ENCODE data around the gene STPG2.

The STPG2 gene

GRCh38 chr4:98092833-98093439 is 50.3 kb downstream of the STPG2 start:
- no peak for DNase-seq

- DNase-seq = no peak
Measured at GRCh38 chr4:98081936-98082335, 61.3 kb downstream of the STPG2 start.

- no peak for DNase-seq
Measured at GRCh38 chr4:98068495-98068894, 74.8 kb downstream of the STPG2 start.

- no peak for DNase-seq
Measured at GRCh38 chr4:98055800-98056501, 87.3 kb downstream of the STPG2 start.

- no peak for DNase-seq
Measured at GRCh38 chr4:98046665-98047064, 96.6 kb downstream of the STPG2 start.

- no peak for DNase-seq
Measured at GRCh38 chr4:98030059-98030458, 113.2 kb downstream of the STPG2 start.

GRCh38 chr4:98027827-98028226 is 115.4 kb downstream of the STPG2 start:
- DNase-seq = no peak

- DNase-seq = no peak
Measured at GRCh38 chr4:98026362-98026761, 116.9 kb downstream of the STPG2 start.

GRCh38 chr4:98006814-98007412 is 136.4 kb downstream of the STPG2 start:
- DNase-seq = no peak

GRCh38 chr4:98006060-98006459 is 137.2 kb downstream of the STPG2 start:
- no peak for DNase-seq

GRCh38 chr4:98000940-98001339 is 142.3 kb downstream of the STPG2 start:
- DNase-seq = no peak

- no peak for DNase-seq
Measured at GRCh38 chr4:97998203-97998602, 145.1 kb downstream of the STPG2 start.

GRCh38 chr4:97994765-97995465 is 148.4 kb downstream of the STPG2 start:
- no peak for DNase-seq

- DNase-seq = no peak
Measured at GRCh38 chr4:97990409-97990808, 152.9 kb downstream of the STPG2 start.

GRCh38 chr4:97987019-97987648 is 156.1 kb downstream of the STPG2 start:
- DNase-seq = no peak

- peak; percentile 11 for DNase-seq
Measured at GRCh38 chr4:97984545-97985131, 158.6 kb downstream of the STPG2 start.

GRCh38 chr4:97978791-97979488 is 164.3 kb downstream of the STPG2 start:
- DNase-seq = no peak

GRCh38 chr4:97953171-97953941 is 189.9 kb downstream of the STPG2 start:
- DNase-seq = no peak

- DNase-seq = no peak
Measured at GRCh38 chr4:97952763-97953162, 190.5 kb downstream of the STPG2 start.

- DNase-seq = no peak
Measured at GRCh38 chr4:97950836-97951235, 192.4 kb downstream of the STPG2 start.

GRCh38 chr4:97942951-97943350 is 200.3 kb downstream of the STPG2 start:
- no peak for DNase-seq
